IMR-90 (cell line): Measurements from ENCODE around the gene USP31. TPM values are rescaled to one million over a fixed set of nuclear protein-coding genes. Genes with fewer than 3 reads are reported as not detected.

Experiments used
- ATAC-seq: fragments of 200-7000 bp; cut with Tn5 transposase; 2 replicates; pipeline ENCODE4 v1.9.1; 2020; ENCODE audit warnings: low read depth, mild to moderate bottlenecking, moderate library complexity
- BruUV-seq: library from RNA; stranded (reverse); fragments of 400-500 nt; replicated peaks from 2 replicates; lab custom pipeline; 2021; lab: Mats Ljungman, UMichigan
- CTCF ChIA-PET: fragments of 300-600 bp; formaldehyde crosslinking; extraction: SDS; loops from one replicate; lab custom pipeline; 2021; ENCODE audit warnings: antibody characterized with exemption; lab: Yijun Ruan, JAX
- POLR2A ChIA-PET: fragments of 300-600 bp; sonication (Branson Sonifier 250); formaldehyde crosslinking; loops from one replicate; lab custom pipeline; 2022; ENCODE audit warnings: antibody characterized with exemption; ENCODE audit not compliant: unreplicated experiment; lab: Charles Lee
- DNase-seq: peaks from one replicate; pipeline ENCODE4 v3.0.0; 2013
- H2AFZ ChIP-seq: replicated peaks from 2 replicates; pipeline ENCODE3; 2013; ENCODE audit warnings: low read length, mild to moderate bottlenecking; ENCODE audit not compliant: poor library complexity
- H2AK5ac ChIP-seq: 2 replicates; pipeline ENCODE4 v1.6.1; 2013; ENCODE audit warnings: low read depth, low read length, inconsistent platforms
- H2AK9ac ChIP-seq: replicated peaks from 2 replicates; pipeline ENCODE3; 2013; ENCODE audit warnings: mild to moderate bottlenecking, low read depth, low read length, moderate library complexity; ENCODE audit not compliant: poor library complexity
- H2BK120ac ChIP-seq: 2 replicates; pipeline ENCODE4 v1.6.1; 2013; ENCODE audit warnings: low read depth, low read length, inconsistent platforms
- H2BK15ac ChIP-seq: 3 replicates; pipeline ENCODE4 v1.6.1; 2013; ENCODE audit warnings: low read depth, low read length, inconsistent platforms
- H2BK20ac ChIP-seq: 2 replicates; pipeline ENCODE4 v1.6.1; 2013; ENCODE audit warnings: low read depth, mild to moderate bottlenecking, inconsistent platforms, low read length, moderate library complexity
- H2BK5ac ChIP-seq: 2 replicates; pipeline ENCODE4 v1.6.1; 2013; ENCODE audit warnings: mild to moderate bottlenecking, low read depth, low read length, inconsistent platforms; ENCODE audit not compliant: poor library complexity, severe bottlenecking
- H3K14ac ChIP-seq: replicated peaks from 2 replicates; pipeline ENCODE4 v1.6.1; 2013; ENCODE audit warnings: low read depth, low read length, inconsistent platforms
- H3K18ac ChIP-seq: 2 replicates; pipeline ENCODE4 v1.6.1; 2013; ENCODE audit warnings: low read depth, low read length, control low read depth
- H3K23ac ChIP-seq: 2 replicates; pipeline ENCODE4 v1.6.1; 2013; ENCODE audit warnings: low read depth, low read length, inconsistent platforms
- H3K27ac ChIP-seq: 2 replicates; pipeline ENCODE4 v1.5.1; 2013; ENCODE audit warnings: mild to moderate bottlenecking, control low read depth, low read length; ENCODE audit not compliant: insufficient read depth
- H3K27me3 ChIP-seq: 2 replicates; pipeline ENCODE4 v1.6.1; 2013; ENCODE audit warnings: low read length; ENCODE audit not compliant: control insufficient read depth, insufficient read depth
- H3K36me3 ChIP-seq: 2 replicates; pipeline ENCODE4 v1.6.1; 2013; ENCODE audit warnings: low read length, mixed read lengths; ENCODE audit not compliant: control insufficient read depth, insufficient read depth
- H3K4ac ChIP-seq: 2 replicates; pipeline ENCODE4 v1.6.1; 2013; ENCODE audit warnings: low read depth, low read length, inconsistent platforms
- H3K4me1 ChIP-seq: 2 replicates; pipeline ENCODE4 v1.6.1; 2013; ENCODE audit warnings: low read length, mixed read lengths; ENCODE audit not compliant: control insufficient read depth, insufficient read depth
- H3K4me2 ChIP-seq: 2 replicates; pipeline ENCODE4 v1.6.1; 2013; ENCODE audit warnings: low read depth, mild to moderate bottlenecking, control low read depth, low read length, moderate library complexity
- H3K4me3 ChIP-seq: 2 replicates; pipeline ENCODE4 v1.5.1; 2013; ENCODE audit warnings: low read depth, mild to moderate bottlenecking, control low read depth, low read length, moderate library complexity; ENCODE audit not compliant: insufficient read depth
- H3K56ac ChIP-seq: 2 replicates; pipeline ENCODE4 v1.6.1; 2013; ENCODE audit warnings: low read length, inconsistent platforms; ENCODE audit not compliant: insufficient read depth; ENCODE audit errors: extremely low read depth
- H3K79me1 ChIP-seq, 2 experiments: 2 replicates each; pipeline ENCODE4 v1.6.1; 2013; ENCODE audit warnings: low read length in 2 of 2, inconsistent platforms in 1 of 2, low read depth in 1 of 2
- H3K9ac ChIP-seq: 2 replicates; pipeline ENCODE4 v1.6.1; 2013; ENCODE audit warnings: low read depth, low read length, control low read depth
- H3K9me1 ChIP-seq: 2 replicates; pipeline ENCODE4 v1.6.1; 2013; ENCODE audit warnings: low read length, inconsistent platforms; ENCODE audit not compliant: insufficient read depth
- H3K9me3 ChIP-seq: 2 replicates; pipeline ENCODE4 v1.6.1; 2013; ENCODE audit warnings: low read length; ENCODE audit not compliant: control insufficient read depth, insufficient read depth
- H4K20me1 ChIP-seq: 2 replicates; pipeline ENCODE4 v1.6.1; 2013; ENCODE audit warnings: low read length, inconsistent platforms; ENCODE audit not compliant: insufficient read depth
- H4K5ac ChIP-seq: 2 replicates; pipeline ENCODE4 v1.6.1; 2013; ENCODE audit warnings: mild to moderate bottlenecking, low read depth, low read length, control low read depth
- H4K8ac ChIP-seq, 2 experiments: 2 replicates each; pipeline ENCODE4 v1.6.1; 2013; ENCODE audit warnings: low read depth in 2 of 2, low read length in 2 of 2, control low read depth in 1 of 2, inconsistent platforms in 1 of 2
- H4K91ac ChIP-seq: 2 replicates; pipeline ENCODE4 v1.6.1; 2013; ENCODE audit warnings: low read depth, low read length, inconsistent platforms; ENCODE audit not compliant: insufficient read depth
- BHLHE40 ChIP-seq: fragments of 150-350 bp; IDR thresholded peaks from 2 replicates; pipeline ENCODE4 v1.6.1; 2016; ENCODE audit warnings: mild to moderate bottlenecking, low read depth, low read length
- CEBPB ChIP-seq: IDR thresholded peaks from 2 replicates; pipeline ENCODE4 v1.6.1; 2012; ENCODE audit warnings: low read depth, low read length, improper control_type of control experiment
- CHD1 ChIP-seq: IDR thresholded peaks from 2 replicates; pipeline ENCODE4 v1.6.1; 2012; ENCODE audit warnings: low read depth, low read length, improper control_type of control experiment
- FOS ChIP-seq: fragments of 150-350 bp; IDR thresholded peaks from 2 replicates; pipeline ENCODE4 v1.6.1; 2016; ENCODE audit warnings: low read depth, low read length
- MAFK ChIP-seq: IDR thresholded peaks from 2 replicates; pipeline ENCODE4 v1.6.1; 2012; ENCODE audit warnings: low read depth, low read length, improper control_type of control experiment
- MAZ ChIP-seq: IDR thresholded peaks from 2 replicates; pipeline ENCODE4 v1.6.1; 2012; ENCODE audit warnings: low read depth, mild to moderate bottlenecking, low read length, improper control_type of control experiment, moderate library complexity, borderline replicate concordance
- MXI1 ChIP-seq: IDR thresholded peaks from 2 replicates; pipeline ENCODE4 v1.6.1; 2012; ENCODE audit warnings: low read depth, mild to moderate bottlenecking, low read length, moderate library complexity, borderline replicate concordance
- NFE2L2 ChIP-seq: fragments of 150-350 bp; IDR thresholded peaks from 2 replicates; pipeline ENCODE4 v1.6.1; 2016; ENCODE audit warnings: low read depth, mild to moderate bottlenecking, low read length
- POLR2A ChIP-seq: IDR thresholded peaks from 2 replicates; pipeline ENCODE4 v1.6.1; 2012; ENCODE audit warnings: mild to moderate bottlenecking, low read depth, low read length
- RAD21 ChIP-seq: IDR thresholded peaks from 2 replicates; pipeline ENCODE4 v1.6.1; 2012; ENCODE audit warnings: low read length, improper control_type of control experiment
- RCOR1 ChIP-seq: IDR thresholded peaks from 2 replicates; pipeline ENCODE4 v1.6.1; 2012; ENCODE audit warnings: mild to moderate bottlenecking, low read length, improper control_type of control experiment; ENCODE audit not compliant: insufficient replicate concordance
- RFX5 ChIP-seq: IDR thresholded peaks from 2 replicates; pipeline ENCODE4 v1.8.0; 2012; ENCODE audit warnings: low read depth, mild to moderate bottlenecking, low read length, moderate library complexity
- SMC3 ChIP-seq: fragments of 150-350 bp; IDR thresholded peaks from 2 replicates; pipeline ENCODE4 v1.6.1; 2016; ENCODE audit warnings: low read depth, mild to moderate bottlenecking, antibody characterized with exemption, low read length, moderate library complexity
- USF2 ChIP-seq: fragments of 150-350 bp; IDR thresholded peaks from 2 replicates; pipeline ENCODE4 v1.6.1; 2017; ENCODE audit warnings: mild to moderate bottlenecking, antibody characterized with exemption, low read length, low read depth
- WGBS, 2 experiments: methylation state at CpG; one replicate each; pipeline versions ENCODE4 v1.1.5 to v1.1.7; 2013; ENCODE audit warnings: missing lambda C conversion rate in 2 of 2; ENCODE audit not compliant: insufficient read length in 1 of 2; ENCODE audit errors: extremely low coverage in 2 of 2; 5-methylcytosine and 5-hydroxymethylcytosine counted together
- dilution Hi-C: fragments of 300-500 bp; cut with HindIII; formaldehyde crosslinking; loops from one replicate; pipeline ENCODE4 v1.14.3; 2018; ENCODE audit warnings: low sequenced_read_pairs; ENCODE audit not compliant: unreplicated experiment
- in situ Hi-C: fragments of 300-500 bp; cut with MboI; formaldehyde crosslinking; loops from 3 replicates; pipeline ENCODE4 v1.14.3; 2019; ENCODE audit warnings: low sequenced_read_pairs, inconsistent platforms, mixed read lengths
- intact Hi-C: fragments of 100-400 bp; cut with micrococcal nuclease; formaldehyde crosslinking; loops from 2 replicates; pipeline ENCODE4 v1.10.0; 2022
- polyA plus RNA-seq, 3 experiments: library from polyadenylated mRNA; depleted of rRNA; stranded (reverse); fragments of >200 nt; gene quantifications; 2 replicates each; pipeline ENCODE4 v1.2.3, GENCODE V29; 2012; ENCODE audit warnings: low replicate concordance in 1 of 3
- total RNA-seq: library from RNA; depleted of rRNA; stranded (reverse); fragments of >200 nt; gene quantifications from 2 replicates; pipeline ENCODE4 v1.2.3, GENCODE V29; 2012
- TF ChIP-seq, protein P1 (sequence below): conservative IDR thresholded peaks from 2 replicates; pipeline ENCODE4 v1.5.1; 2012; ENCODE audit warnings: mild to moderate bottlenecking, low read depth, low read length, improper control_type of control experiment
- TF ChIP-seq, protein P2 (sequence below): fragments of 150-350 bp; IDR thresholded peaks from 2 replicates; pipeline ENCODE4 v1.6.1; 2016; ENCODE audit warnings: low read depth, mild to moderate bottlenecking, low read length, moderate library complexity, borderline replicate concordance

USP31 gene
- total and polyA plus RNA-seq, 2 of the 4 experiments (the other 2 are of a cell fraction) = 2.9 to 3.4 TPM

GRCh38 chr16:23048164-23048563 lies 101.1 kb downstream of the USP31 start:
- in situ Hi-C loops = no loop called here
- no peak overlapping the region for H3K4me3 ChIP-seq
- 67% methylated on average over 3 of the region's 5 CpGs; no CpG with 5 or more reads in 1 of the 2 experiments for WGBS, 2 experiments
- no peak overlapping the region for H4K8ac ChIP-seq
- no peaks in the 10 kb centered on the region for H3K9me3 ChIP-seq
- no peak overlapping the region for H2BK20ac ChIP-seq
- no peak overlapping the region for H2BK15ac ChIP-seq
- BruUV-seq = no TSS peak
- no peak overlapping the region for H2BK5ac ChIP-seq
- no peak overlapping the region for H3K18ac ChIP-seq
- no peak overlapping the region for H2AK5ac ChIP-seq
- H3K9ac ChIP-seq = no peak overlapping the region
- no peak overlapping the region for H3K23ac ChIP-seq
- no peak overlapping the region for H2AK9ac ChIP-seq
- TF ChIP-seq, protein P1, sequence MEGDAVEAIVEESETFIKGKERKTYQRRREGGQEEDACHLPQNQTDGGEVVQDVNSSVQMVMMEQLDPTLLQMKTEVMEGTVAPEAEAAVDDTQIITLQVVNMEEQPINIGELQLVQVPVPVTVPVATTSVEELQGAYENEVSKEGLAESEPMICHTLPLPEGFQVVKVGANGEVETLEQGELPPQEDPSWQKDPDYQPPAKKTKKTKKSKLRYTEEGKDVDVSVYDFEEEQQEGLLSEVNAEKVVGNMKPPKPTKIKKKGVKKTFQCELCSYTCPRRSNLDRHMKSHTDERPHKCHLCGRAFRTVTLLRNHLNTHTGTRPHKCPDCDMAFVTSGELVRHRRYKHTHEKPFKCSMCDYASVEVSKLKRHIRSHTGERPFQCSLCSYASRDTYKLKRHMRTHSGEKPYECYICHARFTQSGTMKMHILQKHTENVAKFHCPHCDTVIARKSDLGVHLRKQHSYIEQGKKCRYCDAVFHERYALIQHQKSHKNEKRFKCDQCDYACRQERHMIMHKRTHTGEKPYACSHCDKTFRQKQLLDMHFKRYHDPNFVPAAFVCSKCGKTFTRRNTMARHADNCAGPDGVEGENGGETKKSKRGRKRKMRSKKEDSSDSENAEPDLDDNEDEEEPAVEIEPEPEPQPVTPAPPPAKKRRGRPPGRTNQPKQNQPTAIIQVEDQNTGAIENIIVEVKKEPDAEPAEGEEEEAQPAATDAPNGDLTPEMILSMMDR = no peak
- TF ChIP-seq CEBPB (no peak), MAFK (no peak), RAD21 (no peak), CHD1 (no peak), RFX5 (no peak), MAZ (no peak), RCOR1 (no peak), BHLHE40 (no peak), POLR2A (no peak), USF2 (no peak), SMC3 (no peak), FOS (no peak), NFE2L2 (no peak), MXI1 (no peak)
- TF ChIP-seq, protein P2, sequence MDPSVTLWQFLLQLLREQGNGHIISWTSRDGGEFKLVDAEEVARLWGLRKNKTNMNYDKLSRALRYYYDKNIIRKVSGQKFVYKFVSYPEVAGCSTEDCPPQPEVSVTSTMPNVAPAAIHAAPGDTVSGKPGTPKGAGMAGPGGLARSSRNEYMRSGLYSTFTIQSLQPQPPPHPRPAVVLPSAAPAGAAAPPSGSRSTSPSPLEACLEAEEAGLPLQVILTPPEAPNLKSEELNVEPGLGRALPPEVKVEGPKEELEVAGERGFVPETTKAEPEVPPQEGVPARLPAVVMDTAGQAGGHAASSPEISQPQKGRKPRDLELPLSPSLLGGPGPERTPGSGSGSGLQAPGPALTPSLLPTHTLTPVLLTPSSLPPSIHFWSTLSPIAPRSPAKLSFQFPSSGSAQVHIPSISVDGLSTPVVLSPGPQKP = no peak
- ChIA-PET POLR2A (no interaction called here), CTCF (interaction anchor here (1.0 kb wide), 1 partner anchor 13 kb away, joined by 3 read pairs; no protein-coding TSS in a partner anchor)
- no peaks in the 10 kb centered on the region for H4K20me1 ChIP-seq
- H4K91ac ChIP-seq = no peak overlapping the region
- H3K4me2 ChIP-seq = no peak overlapping the region
- H2BK120ac ChIP-seq = no peak overlapping the region
- no peaks in the 10 kb centered on the region for H3K9me1 ChIP-seq
- no peak overlapping the region for H4K5ac ChIP-seq
- no peaks in the 10 kb centered on the region for H3K4me1 ChIP-seq
- DNase-seq = no peak
- H3K14ac ChIP-seq = no peak overlapping the region
- H3K79me1 ChIP-seq = no peaks in the 10 kb centered on the region
- H3K27me3 ChIP-seq = peaks cover 14% of the 10 kb centered on the region
- intact Hi-C loops = no loop called here
- H3K56ac ChIP-seq = no peak overlapping the region
- no peak for ATAC-seq
- no peak overlapping the region for H3K27ac ChIP-seq
- no peak overlapping the region for H2AFZ ChIP-seq
- no peak overlapping the region for H3K4ac ChIP-seq
- dilution Hi-C loops = no loop called here
- no peaks in the 10 kb centered on the region for H3K36me3 ChIP-seq
